Measurements from ENCODE around the gene FLT1. TPM values are rescaled to one million over a fixed set of nuclear protein-coding genes. Genes with fewer than 3 reads are reported as not detected.

The FLT1 gene
- total and polyA plus RNA-seq, 2 donors (not counting 1 experiment from before 2014, with no cell fraction given): 1.3 to 2.5 TPM

GRCh38 chr13:28529836-28530235 lies 34.9 kb upstream of the FLT1 start:
- DNase-seq (ENCODE audit: low read depth in 2 of 2): no peak
- Histone ChIP-seq H4K20me1 (ENCODE audit: control insufficient read depth, extremely low read depth, insufficient read depth, low read length) (no peaks in the 10 kb centered on the region), H3K9ac (ENCODE audit: insufficient read depth, low read length) (no peak overlapping the region), H3K27me3 (ENCODE audit: control insufficient read depth, insufficient read depth, low read length) (peaks cover 4% of the 10 kb centered on the region), H3K36me3 (ENCODE audit: control insufficient read depth, insufficient read depth, low read length) (no peaks in the 10 kb centered on the region), H3K79me2 (ENCODE audit: control insufficient read depth, insufficient read depth, low read length) (no peaks in the 10 kb centered on the region), H3K4me3 (replicated peaks in 1 of 4; ENCODE audit: control extremely low read depth in 1 of 4, insufficient read depth in 1 of 4, low read depth in 3 of 4, low read length in 4 of 4) (no peak overlapping the region), H2AFZ (ENCODE audit: low read length) (no peak overlapping the region), H3K4me2 (ENCODE audit: extremely low read depth, insufficient read depth, low read length) (no peak overlapping the region), H3K27ac (ENCODE audit: insufficient read depth, low read length) (no peak overlapping the region), H3K4me1 (ENCODE audit: control insufficient read depth, extremely low read depth, insufficient read depth, low read length) (peaks cover 4% of the 10 kb centered on the region), H3K9me3 (ENCODE audit: control insufficient read depth, insufficient read depth, low read depth, low read length) (no peaks in the 10 kb centered on the region)
- TF ChIP-seq EZH2 (IDR thresholded peaks at IDR 0.05; ENCODE audit: low read length, missing control alignments): no peak
- TF ChIP-seq, protein P1, sequence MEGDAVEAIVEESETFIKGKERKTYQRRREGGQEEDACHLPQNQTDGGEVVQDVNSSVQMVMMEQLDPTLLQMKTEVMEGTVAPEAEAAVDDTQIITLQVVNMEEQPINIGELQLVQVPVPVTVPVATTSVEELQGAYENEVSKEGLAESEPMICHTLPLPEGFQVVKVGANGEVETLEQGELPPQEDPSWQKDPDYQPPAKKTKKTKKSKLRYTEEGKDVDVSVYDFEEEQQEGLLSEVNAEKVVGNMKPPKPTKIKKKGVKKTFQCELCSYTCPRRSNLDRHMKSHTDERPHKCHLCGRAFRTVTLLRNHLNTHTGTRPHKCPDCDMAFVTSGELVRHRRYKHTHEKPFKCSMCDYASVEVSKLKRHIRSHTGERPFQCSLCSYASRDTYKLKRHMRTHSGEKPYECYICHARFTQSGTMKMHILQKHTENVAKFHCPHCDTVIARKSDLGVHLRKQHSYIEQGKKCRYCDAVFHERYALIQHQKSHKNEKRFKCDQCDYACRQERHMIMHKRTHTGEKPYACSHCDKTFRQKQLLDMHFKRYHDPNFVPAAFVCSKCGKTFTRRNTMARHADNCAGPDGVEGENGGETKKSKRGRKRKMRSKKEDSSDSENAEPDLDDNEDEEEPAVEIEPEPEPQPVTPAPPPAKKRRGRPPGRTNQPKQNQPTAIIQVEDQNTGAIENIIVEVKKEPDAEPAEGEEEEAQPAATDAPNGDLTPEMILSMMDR (conservative IDR thresholded peaks at IDR 0.05 in 1 of 2, IDR thresholded peaks at IDR 0.05 in 1 of 2; ENCODE audit: low read depth in 1 of 2, low read length in 2 of 2): no peak

DNA sequence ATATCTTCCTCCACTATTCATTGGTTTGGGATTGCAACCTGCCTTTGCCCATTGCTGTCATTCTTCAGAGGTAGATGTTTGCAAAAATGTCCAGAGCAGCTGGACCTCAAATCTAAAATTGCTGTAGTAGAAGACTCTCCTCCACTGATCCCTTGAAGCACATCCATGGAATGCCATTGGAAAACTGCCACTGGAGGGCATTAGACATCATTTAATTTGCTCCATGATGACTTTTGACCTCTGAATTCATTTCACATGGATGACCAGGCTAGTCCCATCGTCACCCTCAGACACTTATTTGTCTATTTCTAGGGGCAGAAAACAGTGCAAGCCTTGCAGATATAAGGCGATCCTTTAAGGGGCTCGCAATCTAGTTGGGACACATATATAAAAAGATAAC lies 33.9 kb upstream of the FLT1 start:
- Histone ChIP-seq H3K27me3 (ENCODE audit: control insufficient read depth, insufficient read depth, low read length) (peaks cover 4% of the 10 kb centered on the region), H3K4me2 (ENCODE audit: extremely low read depth, insufficient read depth, low read length) (no peak overlapping the region), H2AFZ (ENCODE audit: low read length) (no peak overlapping the region), H3K79me2 (ENCODE audit: control insufficient read depth, insufficient read depth, low read length) (no peaks in the 10 kb centered on the region), H3K4me1 (ENCODE audit: control insufficient read depth, extremely low read depth, insufficient read depth, low read length) (peaks cover 4% of the 10 kb centered on the region), H3K4me3 (replicated peaks in 1 of 4; ENCODE audit: control extremely low read depth in 1 of 4, insufficient read depth in 1 of 4, low read depth in 3 of 4, low read length in 4 of 4) (no peak overlapping the region), H4K20me1 (ENCODE audit: control insufficient read depth, extremely low read depth, insufficient read depth, low read length) (no peaks in the 10 kb centered on the region), H3K9ac (ENCODE audit: insufficient read depth, low read length) (no peak overlapping the region), H3K9me3 (ENCODE audit: control insufficient read depth, insufficient read depth, low read depth, low read length) (no peaks in the 10 kb centered on the region), H3K27ac (ENCODE audit: insufficient read depth, low read length) (no peak overlapping the region), H3K36me3 (ENCODE audit: control insufficient read depth, insufficient read depth, low read length) (no peaks in the 10 kb centered on the region)
- no peak for TF ChIP-seq EZH2 (IDR thresholded peaks at IDR 0.05; ENCODE audit: low read length, missing control alignments)
- TF ChIP-seq, protein P1 (conservative IDR thresholded peaks at IDR 0.05 in 1 of 2, IDR thresholded peaks at IDR 0.05 in 1 of 2; ENCODE audit: low read depth in 1 of 2, low read length in 2 of 2): no peak
- no peak for DNase-seq (ENCODE audit: low read depth in 2 of 2)

DNA sequence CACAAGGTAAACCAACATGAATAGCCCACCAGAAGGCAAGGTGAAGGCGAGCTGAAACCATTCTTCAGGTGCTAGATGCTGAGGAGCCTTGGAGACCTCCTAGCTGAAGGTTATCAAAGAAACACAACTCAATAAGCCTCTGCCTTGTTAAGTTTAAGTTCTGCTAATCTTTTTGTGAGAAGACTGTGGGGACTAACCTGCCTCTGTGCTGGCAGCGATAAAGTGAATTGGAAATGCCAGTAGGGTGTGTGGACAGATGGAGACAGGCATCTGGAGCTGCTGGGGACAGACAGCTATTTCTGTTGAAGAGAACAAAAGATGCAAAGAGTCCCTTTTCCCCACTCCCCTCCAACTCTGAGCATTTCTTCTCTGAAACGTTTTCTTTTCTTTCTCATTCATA lies 33.5 kb upstream of the FLT1 start:
- no peak overlapping the region for H2AFZ ChIP-seq (ENCODE audit: low read length)
- H3K36me3 ChIP-seq (ENCODE audit: control insufficient read depth, insufficient read depth, low read length): no peaks in the 10 kb centered on the region
- no peaks in the 10 kb centered on the region for H3K79me2 ChIP-seq (ENCODE audit: control insufficient read depth, insufficient read depth, low read length)
- H3K9me3 ChIP-seq (ENCODE audit: control insufficient read depth, insufficient read depth, low read depth, low read length): no peaks in the 10 kb centered on the region
- no peaks in the 10 kb centered on the region for H4K20me1 ChIP-seq (ENCODE audit: control insufficient read depth, extremely low read depth, insufficient read depth, low read length)
- TF ChIP-seq, protein P1 (conservative IDR thresholded peaks at IDR 0.05 in 1 of 2, IDR thresholded peaks at IDR 0.05 in 1 of 2; ENCODE audit: low read depth in 1 of 2, low read length in 2 of 2): no peak
- TF ChIP-seq EZH2 (IDR thresholded peaks at IDR 0.05; ENCODE audit: low read length, missing control alignments): no peak
- no peak overlapping the region for H3K4me3 ChIP-seq (replicated peaks in 1 of 4; ENCODE audit: control extremely low read depth in 1 of 4, insufficient read depth in 1 of 4, low read depth in 3 of 4, low read length in 4 of 4)
- H3K9ac ChIP-seq (ENCODE audit: insufficient read depth, low read length): no peak overlapping the region
- no peak overlapping the region for H3K4me2 ChIP-seq (ENCODE audit: extremely low read depth, insufficient read depth, low read length)
- H3K27ac ChIP-seq (ENCODE audit: insufficient read depth, low read length): no peak overlapping the region
- peaks cover 4% of the 10 kb centered on the region for H3K27me3 ChIP-seq (ENCODE audit: control insufficient read depth, insufficient read depth, low read length)
- peaks cover 4% of the 10 kb centered on the region for H3K4me1 ChIP-seq (ENCODE audit: control insufficient read depth, extremely low read depth, insufficient read depth, low read length)
- no peak for DNase-seq (ENCODE audit: low read depth in 2 of 2)

Measured in fibroblast of lung (primary cell).